ENCODE results near the gene FMR1. TPM values are rescaled to one million over a fixed set of nuclear protein-coding genes. Genes with fewer than 3 reads are reported as not detected.

Gene FMR1
- total and polyA plus RNA-seq, 8 donors, result 35.2 to 93.3 (median 77.9) TPM

GRCh38 chrX:147923605-147924004, 11.9 kb downstream of the FMR1 start:
- Histone ChIP-seq H3K9me3 (no peaks in the 10 kb centered on the region), H3K4me3 (no peak overlapping the region), H3K36me3 (no peaks in the 10 kb centered on the region), H3K27me3 (no peaks in the 10 kb centered on the region), H3K27ac (no peak overlapping the region), H3K4me1 (no peaks in the 10 kb centered on the region)
- intact Hi-C loops (cut with DNase I), result no loop called here
- no peak for DNase-seq
- ATAC-seq, result no peak
- TF ChIP-seq CTCF (IDR thresholded peaks at IDR 0.05), result no peak

GRCh38 chrX:147927256-147927655, 15.5 kb downstream of the FMR1 start:
- ATAC-seq (no peak), DNase-seq (no peak)
- Histone ChIP-seq H3K36me3 (peaks cover 0 to 4% of the 10 kb centered on the region in 2 donors), H3K27me3 (no peaks in the 10 kb centered on the region), H3K4me1 (no peaks in the 10 kb centered on the region), H3K9me3 (no peaks in the 10 kb centered on the region), H3K4me3 (no peak overlapping the region), H3K27ac (no peak overlapping the region)
- intact Hi-C loops (cut with DNase I), result no loop called here
- TF ChIP-seq CTCF (IDR thresholded peaks at IDR 0.05), result no peak

- Histone ChIP-seq H3K27me3 (no peaks in the 10 kb centered on the region), H3K4me1 (no peaks in the 10 kb centered on the region), H3K36me3 (peaks cover 0 to 30% of the 10 kb centered on the region in 2 donors), H3K27ac (no peak overlapping the region), H3K4me3 (no peak overlapping the region), H3K9me3 (no peaks in the 10 kb centered on the region)
- no peak for TF ChIP-seq CTCF (IDR thresholded peaks at IDR 0.05)
- intact Hi-C loops (cut with DNase I), result no loop called here
- no peak for DNase-seq
- no peak for ATAC-seq
Measured at GRCh38 chrX:147933815-147934214, 22.1 kb downstream of the FMR1 start.

GRCh38 chrX:147935156-147935758, 23.5 kb downstream of the FMR1 start:
- intact Hi-C loops (cut with DNase I), result no loop called here
- no peak for ATAC-seq

GRCh38 chrX:147945286-147945685, 33.6 kb downstream of the FMR1 start:
- no peaks in the 10 kb centered on the region for H3K4me1 ChIP-seq
- ATAC-seq, result no peak
- H3K27me3 ChIP-seq, result no peaks in the 10 kb centered on the region

More at GRCh38 chrX:147935156-147935758, 23.5 kb downstream of the FMR1 start:
- no peaks in the 10 kb centered on the region for H3K9me3 ChIP-seq
- no peaks in the 10 kb centered on the region for H3K27me3 ChIP-seq
- DNase-seq, result no peak
- peaks cover 0 to 33% of the 10 kb centered on the region in 2 donors for H3K36me3 ChIP-seq
- no peak overlapping the region for H3K4me3 ChIP-seq
- no peak for TF ChIP-seq CTCF (IDR thresholded peaks at IDR 0.05)
- no peak overlapping the region for H3K27ac ChIP-seq
- no peaks in the 10 kb centered on the region for H3K4me1 ChIP-seq

More at GRCh38 chrX:147945286-147945685, 33.6 kb downstream of the FMR1 start:
- peaks cover 0 to 50% of the 10 kb centered on the region in 2 donors for H3K36me3 ChIP-seq
- H3K9me3 ChIP-seq, result no peaks in the 10 kb centered on the region
- no peak for TF ChIP-seq CTCF (IDR thresholded peaks at IDR 0.05)
- no peak for DNase-seq
- no peak overlapping the region for H3K4me3 ChIP-seq
- H3K27ac ChIP-seq, result no peak overlapping the region
- intact Hi-C loops (cut with DNase I), result no loop called here

All from left lung (tissue), 10 donors.